ENCODE measurements around the gene ZNF304.

ZNF304 gene
- 2.5 to 21.1 (median 13.9) reads per million in 18 experiments for total RNA-seq

DNA sequence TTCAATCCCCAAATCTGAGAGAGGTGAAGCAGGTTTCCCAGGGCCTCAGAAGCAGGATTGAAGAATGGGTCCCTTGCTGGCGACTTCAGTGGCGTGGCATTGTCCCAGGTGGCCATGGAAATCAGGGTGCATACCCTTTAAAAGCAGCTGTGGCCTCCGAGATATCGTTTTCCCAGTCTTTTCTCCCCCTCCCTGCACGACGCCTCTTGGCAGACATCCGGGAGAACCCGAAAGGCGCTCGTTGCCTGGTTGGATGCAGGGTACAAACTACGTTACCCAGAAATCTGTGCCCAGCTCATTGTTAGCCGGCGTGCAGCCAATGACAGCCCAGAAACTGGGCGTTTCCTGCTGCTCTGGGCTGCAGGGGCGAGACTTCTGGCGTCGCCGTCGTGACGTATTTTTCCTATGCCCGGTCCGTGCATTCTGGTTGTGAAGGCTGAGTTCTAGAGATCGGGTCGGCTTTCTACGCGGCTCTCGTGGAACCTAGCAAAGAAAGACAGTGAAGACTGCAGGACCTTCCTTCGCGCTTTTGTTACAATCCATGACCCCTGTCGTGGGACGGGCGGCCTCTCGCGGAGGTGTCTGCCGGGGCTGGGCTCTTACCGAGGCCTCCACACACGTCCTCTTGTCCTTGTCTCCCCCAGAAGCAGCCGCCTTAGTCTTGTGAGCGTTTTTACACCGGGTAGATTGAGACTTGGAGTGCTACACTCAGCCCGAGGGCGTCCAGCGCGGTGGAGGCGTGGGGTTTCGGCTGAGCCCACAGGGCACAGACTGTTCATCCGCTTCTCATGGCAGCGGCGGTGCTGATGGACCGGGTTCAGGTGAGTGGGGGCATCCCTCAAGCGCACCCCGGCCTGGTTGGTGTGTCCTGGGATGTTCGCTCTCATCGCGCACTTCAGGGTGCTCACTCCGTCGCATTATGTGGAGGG lies at the start of gene ZNF304:
Gene ZNF304 (plus strand): TSS at position 395 of the 929 bp plus-strand sequence. CDS start 394 bp downstream, at position 789.
- DNase-seq, result peak; percentile 95

DNA sequence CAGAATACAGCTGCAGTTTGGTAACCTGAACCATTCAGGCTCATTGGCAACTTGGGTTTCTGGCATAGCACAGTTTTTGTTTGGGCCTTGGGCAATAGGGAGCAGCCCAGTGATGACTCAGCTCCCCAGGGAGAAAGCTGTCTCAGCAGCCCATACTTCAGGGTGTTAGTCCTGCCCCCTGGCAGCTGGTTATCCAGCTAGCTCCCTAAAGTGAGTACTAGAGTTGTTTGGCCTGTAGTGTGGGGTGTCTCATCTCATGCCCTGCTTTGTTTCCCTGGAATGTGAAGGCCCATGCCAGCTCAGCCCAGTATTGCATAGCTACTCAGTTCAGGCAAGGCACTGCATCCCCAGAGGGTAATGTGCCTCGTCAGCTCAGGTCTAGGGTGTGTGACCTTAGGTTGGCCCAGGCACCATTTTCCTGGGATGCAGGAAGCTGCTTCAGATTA lies 49.0 kb upstream of the ZNF304 start:
- no peak for DNase-seq

GRCh38 chr19:57302727-57303401 lies 48.2 kb upstream of the ZNF304 start:
- no peak for DNase-seq

GRCh38 chr19:57305056-57305455 lies 46.0 kb upstream of the ZNF304 start:
- DNase-seq, result no peak

DNA sequence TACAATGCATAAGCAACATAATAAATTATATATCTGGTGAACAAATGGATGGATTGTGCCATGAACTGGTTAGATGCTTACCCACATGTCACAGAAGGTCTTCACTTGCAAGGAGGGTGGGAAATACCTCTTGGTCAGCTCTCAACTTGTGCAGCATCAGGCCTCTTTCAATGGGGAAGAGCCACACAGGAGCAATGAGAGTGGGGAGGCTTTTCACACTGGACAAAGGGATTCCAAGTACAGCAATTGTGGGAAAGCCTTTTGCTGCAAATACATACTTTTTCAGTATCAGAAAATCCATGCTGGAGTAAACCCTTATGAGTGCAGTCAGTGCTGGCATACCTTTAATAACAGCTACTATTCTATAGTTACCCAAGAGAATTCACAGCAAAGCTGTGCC lies 42.6 kb upstream of the ZNF304 start:
- DNase-seq, result no peak

- DNase-seq, result no peak
These were observed 40.3 kb upstream of the ZNF304 start for GRCh38 chr19:57310792-57311191.

- DNase-seq, result no peak
These were observed 36.9 kb upstream of the ZNF304 start for GRCh38 chr19:57314146-57314545.

DNA sequence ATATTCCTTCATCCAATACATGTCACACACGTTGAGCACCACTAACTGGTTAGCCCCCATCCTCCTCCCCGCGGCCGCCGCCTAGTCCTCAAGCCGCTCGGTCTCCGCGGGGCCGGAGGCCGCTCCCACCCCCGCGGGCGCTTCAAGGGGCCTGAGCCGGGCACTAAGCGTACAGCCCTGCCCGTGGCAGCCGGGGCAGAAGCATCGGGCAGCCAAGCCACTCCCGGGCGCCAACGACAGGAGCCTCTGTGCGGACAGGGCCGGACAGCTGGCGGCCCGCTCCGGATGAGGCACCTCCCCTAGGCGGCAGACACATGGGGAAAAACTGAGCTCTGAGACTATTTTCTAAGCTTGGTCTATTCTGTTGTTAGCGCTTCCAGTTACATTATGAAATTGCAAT lies 33.6 kb upstream of the ZNF304 start:
- no peak for DNase-seq

DNA sequence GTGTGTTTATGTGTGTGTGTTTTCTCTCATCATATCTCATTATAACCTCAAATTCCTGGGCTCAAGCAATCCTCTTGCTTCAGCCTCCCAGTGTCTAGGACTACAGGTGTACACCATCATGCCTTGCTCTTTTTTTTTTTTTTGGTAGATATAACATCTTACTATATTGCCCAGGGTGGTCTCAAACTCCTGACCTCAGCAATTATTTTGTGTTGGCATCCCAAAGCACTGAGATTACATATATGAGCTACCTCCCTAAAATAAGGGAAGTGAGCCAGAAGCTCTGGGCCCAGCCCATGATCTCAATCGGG lies 31.2 kb upstream of the ZNF304 start:
- DNase-seq, result no peak

- DNase-seq, result peak; percentile 95 to 96
These were observed 30.6 kb upstream of the ZNF304 start, which contains the start of gene ZNF543 for GRCh38 chr19:57320180-57321084. ZNF543 (plus strand) TSS chr19:57320472; CDS start chr19:57320854, 382 bp downstream.

DNA sequence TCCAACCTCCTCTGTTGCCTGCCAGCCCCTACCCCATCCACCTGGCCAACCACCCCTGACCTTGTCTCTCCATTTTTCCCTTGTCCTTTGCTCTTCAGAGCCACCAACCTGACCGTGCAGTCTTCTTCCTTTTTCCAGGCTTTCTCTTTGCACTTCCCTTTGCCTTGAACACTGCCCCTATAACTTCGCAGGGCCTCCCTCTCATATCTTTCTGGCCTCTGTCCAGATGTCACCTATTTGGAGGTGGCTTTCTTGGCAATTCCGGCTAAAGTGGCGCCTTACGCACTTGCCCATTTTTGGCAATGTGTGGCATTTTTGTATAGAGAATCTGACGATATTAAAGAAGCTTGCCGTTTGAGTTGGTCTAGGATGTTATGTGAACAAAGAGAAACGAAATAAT lies 30.0 kb upstream of the ZNF304 start:
- DNase-seq, result no peak

DNA sequence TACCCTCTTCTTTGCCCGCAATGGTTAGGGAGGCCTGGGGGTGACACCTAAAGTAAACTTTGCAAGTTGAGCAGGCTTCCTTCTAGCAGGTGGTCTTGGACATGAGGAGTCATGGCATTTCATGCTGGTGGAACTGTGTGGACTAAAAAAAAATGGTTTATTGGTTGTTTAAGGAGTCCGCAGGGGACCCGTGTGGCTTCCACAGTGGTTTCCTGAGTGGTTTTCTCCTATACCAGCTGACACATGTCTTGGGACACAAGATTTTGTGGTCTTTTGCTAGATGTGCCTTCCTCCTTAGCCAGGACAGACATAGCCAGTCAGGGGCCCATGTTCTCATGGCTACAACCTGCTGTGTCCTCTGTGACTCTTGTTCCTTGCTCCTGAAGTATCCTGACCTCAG lies 29.3 kb upstream of the ZNF304 start:
- DNase-seq, result no peak

- DNase-seq, result no peak
These were observed 26.1 kb upstream of the ZNF304 start for GRCh38 chr19:57324992-57325391.

GRCh38 chr19:57327993-57328392 lies 23.1 kb upstream of the ZNF304 start:
- no peak for DNase-seq

DNA sequence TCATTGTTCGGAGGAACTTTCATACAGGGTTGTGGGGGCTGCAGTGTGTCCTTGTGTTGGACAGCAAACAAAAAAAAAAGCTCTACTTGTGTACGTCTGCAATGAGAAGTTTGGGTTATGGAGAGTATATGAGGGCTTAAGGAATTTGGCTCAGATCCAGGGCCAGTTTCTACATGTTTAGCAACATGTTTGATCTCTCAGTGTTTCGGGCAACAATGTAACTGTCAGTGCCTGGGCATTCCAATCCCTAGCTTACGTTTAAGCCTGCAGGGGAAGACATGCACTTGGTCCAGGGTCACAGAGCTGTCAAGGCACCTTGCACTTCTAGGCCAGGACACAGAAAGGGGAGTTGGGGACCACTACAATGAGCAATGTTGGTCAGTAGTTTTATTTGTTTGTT lies 16.9 kb upstream of the ZNF304 start:
- no peak for DNase-seq

DNA sequence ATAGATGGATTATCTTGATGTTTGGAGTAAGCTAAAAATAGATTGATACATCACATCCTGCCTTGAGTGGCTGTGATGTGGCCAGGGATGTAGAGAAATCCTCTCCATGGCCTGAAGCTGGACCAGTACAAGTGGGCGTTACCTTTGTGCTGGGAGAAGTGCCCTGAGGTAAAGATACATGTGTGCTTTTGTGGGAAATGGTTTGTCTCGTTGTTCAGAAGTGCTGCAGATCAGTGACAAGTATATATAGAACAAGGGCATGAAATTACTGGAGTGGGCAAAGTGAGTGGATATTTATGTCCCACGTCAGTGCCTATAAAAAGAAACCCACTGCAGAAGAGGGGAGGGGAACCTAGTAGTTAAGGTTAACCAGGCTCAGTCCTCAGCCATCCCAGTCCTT lies 12.2 kb upstream of the ZNF304 start:
- DNase-seq, result no peak

DNA sequence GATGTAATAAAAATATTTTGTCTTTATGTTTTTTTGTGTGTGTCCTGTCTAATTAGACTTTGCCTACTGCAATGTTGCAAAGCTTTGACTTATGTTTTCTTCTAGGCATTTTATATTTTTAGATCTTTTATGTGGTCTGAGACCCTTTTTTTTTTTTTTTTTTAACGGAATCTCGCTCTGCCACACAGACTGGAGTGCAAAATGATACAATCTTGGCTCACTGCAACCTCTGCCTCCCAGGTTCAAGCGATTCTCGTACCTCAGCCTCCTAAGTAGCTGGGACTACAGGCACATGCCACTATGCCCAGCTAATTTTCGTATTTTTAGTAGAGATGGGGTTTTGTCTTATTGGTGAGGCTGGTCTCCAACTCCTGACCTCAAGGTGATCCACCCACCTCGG lies 8.5 kb upstream of the ZNF304 start:
- DNase-seq, result no peak

DNA sequence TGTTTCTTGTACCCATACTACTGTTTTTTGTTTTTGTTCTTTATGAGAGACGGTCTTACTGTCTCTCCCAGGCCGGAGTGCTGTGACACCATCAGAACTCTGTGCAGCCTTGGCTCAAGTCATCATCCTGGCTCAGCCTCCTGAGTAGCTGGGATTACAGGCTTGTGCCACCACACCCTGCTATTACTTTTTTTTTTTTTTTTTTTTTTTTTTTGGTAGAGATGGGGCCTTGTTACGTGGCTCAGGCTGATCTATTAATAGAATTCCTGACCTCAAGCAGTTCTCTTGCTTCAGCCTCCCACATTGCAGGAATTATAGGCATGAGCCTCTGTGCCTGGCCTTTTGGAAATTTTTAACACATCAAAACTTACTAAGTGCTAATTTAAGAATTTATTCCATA lies 2.9 kb upstream of the ZNF304 start:
- no peak for DNase-seq

DNA sequence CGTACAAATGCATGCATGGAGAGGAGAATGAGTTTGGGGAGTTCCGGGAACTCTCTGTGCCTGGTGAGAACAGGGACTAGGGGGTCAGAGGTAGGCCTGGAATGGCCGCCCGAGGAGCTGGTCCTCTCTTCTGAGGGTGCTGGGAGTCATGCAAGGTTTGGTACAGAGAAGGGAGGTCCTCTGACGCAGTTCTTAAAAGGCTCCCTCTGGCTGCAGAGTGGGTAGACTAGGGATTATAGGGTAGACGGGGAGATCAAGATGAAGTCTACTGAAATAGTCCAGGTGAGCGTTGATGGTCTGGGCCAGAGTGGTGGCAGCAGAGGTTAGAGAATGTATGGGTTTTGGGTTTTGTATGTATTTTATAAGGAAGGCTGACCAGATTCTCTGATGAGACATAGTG lies 796 bp downstream of the ZNF304 start:
- DNase-seq, result no peak

DNA sequence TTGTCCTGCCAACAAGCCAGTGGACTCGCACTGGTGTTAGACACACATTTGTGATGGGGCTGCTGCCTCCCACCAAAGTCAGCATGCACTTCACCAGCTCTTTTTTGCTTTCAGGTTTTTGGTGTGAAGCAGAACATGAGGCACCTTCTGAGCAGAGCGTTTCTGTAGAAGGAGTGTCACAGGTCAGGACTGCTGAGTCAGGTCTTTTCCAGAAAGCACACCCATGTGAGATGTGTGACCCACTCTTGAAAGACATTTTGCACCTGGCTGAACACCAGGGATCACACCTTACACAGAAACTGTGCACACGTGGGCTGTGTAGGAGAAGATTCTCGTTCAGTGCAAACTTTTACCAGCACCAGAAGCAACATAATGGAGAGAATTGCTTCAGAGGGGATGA lies 4.8 kb downstream of the ZNF304 start:
- no peak for DNase-seq

DNA sequence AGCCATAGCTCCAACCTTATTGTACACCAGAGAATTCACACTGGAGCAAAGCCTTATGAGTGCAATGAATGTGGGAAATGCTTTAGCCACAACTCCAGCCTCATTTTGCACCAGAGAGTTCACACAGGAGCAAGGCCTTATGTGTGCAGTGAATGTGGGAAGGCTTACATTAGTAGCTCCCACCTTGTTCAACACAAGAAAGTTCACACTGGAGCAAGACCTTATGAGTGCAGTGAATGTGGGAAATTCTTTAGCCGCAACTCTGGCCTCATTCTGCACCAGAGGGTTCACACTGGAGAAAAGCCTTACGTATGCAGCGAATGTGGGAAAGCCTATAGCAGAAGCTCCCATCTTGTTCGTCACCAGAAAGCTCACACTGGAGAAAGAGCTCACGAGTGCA lies 6.3 kb downstream of the ZNF304 start:
- DNase-seq, result no peak

GRCh38 chr19:57359300-57359699 lies 8.2 kb downstream of the ZNF304 start:
- DNase-seq, result no peak

- DNase-seq, result no peak
These were observed 11.3 kb downstream of the ZNF304 start for GRCh38 chr19:57362419-57362818.
